Chondrocyte (in vitro differentiated cells): ENCODE data around the gene CAB39. TPM values are rescaled to one million over a fixed set of nuclear protein-coding genes. Genes with fewer than 3 reads are reported as not detected.

Source experiments
- DNase-seq: peaks from one replicate; pipeline ENCODE4 v3.0.0; 2021; ENCODE audit warnings: mixed read lengths, low spot score
- H3K27ac Mint-ChIP-seq: one replicate; pipeline ENCODE4 v1.8.0; 2021; ENCODE audit warnings: mild to moderate bottlenecking, moderate library complexity, mixed read lengths; ENCODE audit not compliant: unreplicated experiment
- H3K27me3 Mint-ChIP-seq: 2 replicates; pipeline ENCODE4 v1.8.0; 2021; ENCODE audit warnings: low read depth, mixed read lengths
- H3K36me3 Mint-ChIP-seq: 2 replicates; pipeline ENCODE4 v1.8.0; 2021; ENCODE audit warnings: low read depth, mixed read lengths
- H3K4me1 Mint-ChIP-seq: 2 replicates; pipeline ENCODE4 v1.8.0; 2021; ENCODE audit warnings: low read depth, mild to moderate bottlenecking, mixed read lengths
- H3K4me3 Mint-ChIP-seq: one replicate; pipeline ENCODE4 v1.8.0; 2021; ENCODE audit warnings: mild to moderate bottlenecking, moderate library complexity, mixed read lengths; ENCODE audit not compliant: unreplicated experiment
- H3K9me3 Mint-ChIP-seq: 2 replicates; pipeline ENCODE4 v1.8.0; 2021; ENCODE audit warnings: low read depth, mixed read lengths
- total RNA-seq: library from RNA; stranded (reverse); gene quantifications from 3 replicates; pipeline ENCODE4 v1.2.1, GENCODE V29; 2021
- TF ChIP-seq, protein P1 (sequence below): fragments of 200-600 bp; sonication (generic); IDR thresholded peaks from 2 replicates; pipeline ENCODE4 v1.5.0; 2021; ENCODE audit warnings: antibody characterized with exemption, mild to moderate bottlenecking, moderate library complexity

CAB39 gene
- total RNA-seq, 1 donor from 2014 or later, result 33.4 TPM

DNA sequence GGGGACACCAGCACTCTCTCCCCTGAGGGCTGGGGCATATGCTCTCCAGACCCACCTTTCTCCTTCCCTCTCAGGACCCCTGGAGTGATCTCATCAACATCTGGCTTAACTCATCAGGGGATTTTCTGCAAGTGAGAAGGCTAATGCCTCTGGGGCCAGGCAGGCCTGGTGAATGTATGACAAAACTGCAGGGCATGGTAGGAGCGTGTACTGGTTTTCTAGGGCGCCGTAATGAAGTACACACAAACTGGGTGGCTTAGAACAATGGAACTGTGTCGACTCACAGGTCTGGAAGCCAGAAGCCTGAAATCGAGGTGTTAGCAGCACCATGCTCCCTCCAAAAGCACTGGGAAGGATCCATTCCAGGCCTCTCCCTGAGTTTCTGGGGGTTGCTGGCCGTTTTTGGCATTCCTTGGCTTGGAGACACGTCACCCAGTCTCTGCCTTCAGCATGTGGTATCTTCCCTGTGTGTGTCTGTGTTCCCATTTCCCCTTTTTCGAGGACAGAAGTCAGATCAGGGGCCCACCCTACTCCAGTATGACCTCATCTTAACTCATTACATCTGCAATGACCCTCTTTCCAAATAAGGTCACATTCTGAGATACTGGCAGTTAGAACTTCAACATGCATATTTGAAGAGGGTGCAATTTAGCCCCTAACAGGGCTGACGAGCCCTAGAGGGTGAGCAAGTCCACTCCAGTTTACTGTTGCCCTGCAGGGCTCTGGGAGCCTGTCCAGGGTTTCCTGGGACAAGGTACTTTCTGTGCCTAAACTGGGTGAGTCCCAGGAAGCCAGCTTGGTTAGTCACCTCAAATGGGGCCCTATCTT is 45.5 kb upstream of the CAB39 start:
- no peak for DNase-seq
- no peak overlapping the region for H3K27ac Mint-ChIP-seq
- no peaks in the 10 kb centered on the region for H3K27me3 Mint-ChIP-seq
- no peaks in the 10 kb centered on the region for H3K9me3 Mint-ChIP-seq
- no peaks in the 10 kb centered on the region for H3K36me3 Mint-ChIP-seq
- H3K4me1 Mint-ChIP-seq, result peaks cover 9% of the 10 kb centered on the region
- H3K4me3 Mint-ChIP-seq, result no peak overlapping the region
- TF ChIP-seq, protein P1, sequence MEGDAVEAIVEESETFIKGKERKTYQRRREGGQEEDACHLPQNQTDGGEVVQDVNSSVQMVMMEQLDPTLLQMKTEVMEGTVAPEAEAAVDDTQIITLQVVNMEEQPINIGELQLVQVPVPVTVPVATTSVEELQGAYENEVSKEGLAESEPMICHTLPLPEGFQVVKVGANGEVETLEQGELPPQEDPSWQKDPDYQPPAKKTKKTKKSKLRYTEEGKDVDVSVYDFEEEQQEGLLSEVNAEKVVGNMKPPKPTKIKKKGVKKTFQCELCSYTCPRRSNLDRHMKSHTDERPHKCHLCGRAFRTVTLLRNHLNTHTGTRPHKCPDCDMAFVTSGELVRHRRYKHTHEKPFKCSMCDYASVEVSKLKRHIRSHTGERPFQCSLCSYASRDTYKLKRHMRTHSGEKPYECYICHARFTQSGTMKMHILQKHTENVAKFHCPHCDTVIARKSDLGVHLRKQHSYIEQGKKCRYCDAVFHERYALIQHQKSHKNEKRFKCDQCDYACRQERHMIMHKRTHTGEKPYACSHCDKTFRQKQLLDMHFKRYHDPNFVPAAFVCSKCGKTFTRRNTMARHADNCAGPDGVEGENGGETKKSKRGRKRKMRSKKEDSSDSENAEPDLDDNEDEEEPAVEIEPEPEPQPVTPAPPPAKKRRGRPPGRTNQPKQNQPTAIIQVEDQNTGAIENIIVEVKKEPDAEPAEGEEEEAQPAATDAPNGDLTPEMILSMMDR, result no peak

DNA sequence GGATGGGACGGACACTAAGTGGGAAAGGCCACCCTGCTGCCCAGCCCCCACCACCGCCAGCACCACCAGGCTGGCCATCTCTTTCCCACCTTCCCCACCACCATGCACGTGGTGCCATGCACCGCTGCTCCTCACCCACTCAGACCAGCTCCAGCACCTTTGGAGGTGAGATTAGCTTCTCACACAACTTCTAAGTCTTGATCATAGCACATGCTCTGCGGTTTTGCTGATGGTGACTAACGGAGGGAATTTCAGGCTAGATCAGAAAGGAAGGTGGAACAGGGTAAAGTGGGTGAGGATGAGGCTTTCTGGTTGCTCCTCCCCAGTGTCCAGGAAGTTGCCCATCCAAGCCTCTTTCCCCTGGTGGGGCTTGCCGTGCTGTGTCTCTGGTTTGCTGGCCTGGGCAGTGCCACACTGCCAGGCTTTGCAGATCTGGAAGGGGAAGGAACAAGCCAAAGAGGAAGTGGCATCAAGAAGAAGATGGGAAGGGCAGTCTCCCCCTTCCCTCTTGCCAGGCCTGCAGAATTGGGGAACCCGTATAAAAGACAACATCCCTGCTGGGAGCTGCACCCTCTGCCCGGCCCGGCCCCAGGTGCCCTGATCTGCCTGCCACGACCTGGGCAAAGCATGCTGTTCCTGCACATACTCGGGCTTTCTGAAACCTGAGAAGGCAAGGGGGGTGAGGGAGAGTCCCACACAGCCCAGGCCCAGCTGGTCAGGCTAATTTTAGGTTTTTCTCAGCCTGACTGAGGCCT is 44.3 kb upstream of the CAB39 start:
- H3K4me1 Mint-ChIP-seq, result peaks cover 9% of the 10 kb centered on the region
- H3K27ac Mint-ChIP-seq, result no peak overlapping the region
- H3K27me3 Mint-ChIP-seq, result no peaks in the 10 kb centered on the region
- TF ChIP-seq, protein P1, result no peak
- no peaks in the 10 kb centered on the region for H3K9me3 Mint-ChIP-seq
- no peaks in the 10 kb centered on the region for H3K36me3 Mint-ChIP-seq
- no peak overlapping the region for H3K4me3 Mint-ChIP-seq
- DNase-seq, result no peak

DNA sequence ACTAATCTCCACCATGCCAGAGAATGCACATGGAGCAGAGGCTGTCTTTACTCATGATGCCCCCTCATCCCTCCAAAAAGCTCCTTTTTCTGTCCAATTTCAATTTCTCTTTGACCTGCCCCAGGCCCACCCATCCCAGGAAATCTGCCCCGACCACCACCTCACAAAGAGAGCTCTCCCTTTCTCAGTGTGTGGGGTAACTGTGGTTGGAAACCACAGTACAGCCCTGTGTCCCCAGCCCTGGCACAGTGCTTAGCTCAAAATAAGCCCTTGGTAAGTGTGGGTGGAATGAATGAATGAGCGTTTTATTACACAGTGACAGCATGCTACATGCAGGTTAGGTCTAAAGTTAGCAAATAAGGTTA is 43.7 kb upstream of the CAB39 start:
- Mint-ChIP-seq H3K9me3 (no peaks in the 10 kb centered on the region), H3K4me1 (peaks cover 9% of the 10 kb centered on the region), H3K4me3 (no peak overlapping the region), H3K27ac (peak overlapping the region; percentile 57), H3K36me3 (no peaks in the 10 kb centered on the region), H3K27me3 (no peaks in the 10 kb centered on the region)
- no peak for DNase-seq
- TF ChIP-seq, protein P1, result no peak

DNA sequence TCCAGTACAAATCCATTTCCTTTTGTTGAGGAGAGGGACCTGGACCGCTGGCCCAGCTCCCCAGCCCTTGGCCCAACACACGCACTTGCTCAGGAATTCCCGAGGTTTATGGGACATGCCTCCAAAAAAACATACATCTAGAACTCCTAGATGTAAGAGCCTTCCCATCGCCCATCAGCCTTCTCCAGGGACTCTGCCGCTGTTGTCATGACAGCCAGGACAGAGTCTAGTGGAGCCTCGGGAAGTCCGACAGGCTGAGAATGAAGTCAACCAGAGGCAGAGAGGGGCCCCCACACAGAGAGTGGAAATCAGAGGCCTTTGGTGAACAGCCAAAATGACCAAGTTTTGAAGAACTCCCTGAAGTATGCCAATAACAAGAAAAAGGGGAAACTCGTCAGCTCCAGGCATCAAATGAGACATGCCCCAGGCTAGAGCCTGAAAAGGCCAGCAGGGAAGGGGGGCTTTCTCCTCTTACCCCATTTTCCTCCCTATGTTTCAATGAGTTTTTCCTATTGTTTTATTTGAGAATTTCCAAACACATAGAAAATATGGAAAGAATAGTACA is 43.2 kb upstream of the CAB39 start:
- H3K27ac Mint-ChIP-seq, result no peak overlapping the region
- DNase-seq, result no peak
- no peaks in the 10 kb centered on the region for H3K27me3 Mint-ChIP-seq
- no peak overlapping the region for H3K4me3 Mint-ChIP-seq
- H3K4me1 Mint-ChIP-seq, result peaks cover 9% of the 10 kb centered on the region
- TF ChIP-seq, protein P1, result no peak
- H3K9me3 Mint-ChIP-seq, result no peaks in the 10 kb centered on the region
- H3K36me3 Mint-ChIP-seq, result no peaks in the 10 kb centered on the region

DNA sequence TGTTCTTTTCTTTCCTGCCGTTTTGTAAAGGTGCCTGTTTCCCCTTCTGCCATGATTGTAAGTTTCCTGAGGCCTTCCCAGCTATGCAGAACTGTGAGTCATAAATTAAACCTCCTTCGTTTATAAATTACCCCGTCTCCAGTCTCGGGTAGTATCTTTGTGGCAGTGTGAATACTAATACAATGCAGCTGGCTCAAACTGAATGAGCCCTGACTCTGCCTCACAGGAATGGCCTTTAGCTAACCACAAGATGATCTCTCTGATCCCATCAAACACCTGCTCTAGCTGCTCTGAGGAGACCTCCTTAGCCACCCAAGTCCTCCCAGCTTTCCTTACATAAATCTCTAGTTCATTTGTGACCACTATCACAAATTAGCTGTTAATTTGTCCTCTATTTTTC is 41.5 kb upstream of the CAB39 start:
- Mint-ChIP-seq H3K4me1 (peaks cover 9% of the 10 kb centered on the region), H3K4me3 (no peak overlapping the region), H3K27me3 (no peaks in the 10 kb centered on the region), H3K9me3 (no peaks in the 10 kb centered on the region), H3K36me3 (no peaks in the 10 kb centered on the region), H3K27ac (no peak overlapping the region)
- TF ChIP-seq, protein P1, result no peak
- no peak for DNase-seq
